HG02885 (cell line): ENCODE results near the gene KLHL26.

Experiments used
- ATAC-seq: cut with Tn5 transposase; IDR thresholded peaks from one replicate; pipeline ENCODE4 v1.9.1; 2021; ENCODE audit warnings: mild to moderate bottlenecking; ENCODE audit not compliant: unreplicated experiment, poor library complexity

Gene KLHL26

GRCh38 chr19:18612051-18612771 lies 24.6 kb upstream of the KLHL26 start:
- no peak for ATAC-seq

- ATAC-seq: no peak
These were observed 23.8 kb upstream of the KLHL26 start, which contains the start of gene TMEM59L for GRCh38 chr19:18612772-18613588. Gene TMEM59L (plus strand): TSS chr19:18612870. CDS start chr19:18612959, 89 bp downstream.

- no peak for ATAC-seq
These were observed 23.1 kb upstream of the KLHL26 start for GRCh38 chr19:18613589-18614234.

GRCh38 chr19:18616023-18616422 lies 20.8 kb upstream of the KLHL26 start:
- ATAC-seq: no peak

- ATAC-seq: no peak
These were observed 19.3 kb upstream of the KLHL26 start for GRCh38 chr19:18617562-18617961.

GRCh38 chr19:18618236-18618635 lies 18.6 kb upstream of the KLHL26 start:
- no peak for ATAC-seq

GRCh38 chr19:18620311-18620710 lies 16.5 kb upstream of the KLHL26 start:
- ATAC-seq: no peak

GRCh38 chr19:18620902-18621301 lies 15.9 kb upstream of the KLHL26 start:
- no peak for ATAC-seq

- no peak for ATAC-seq
These were observed 9.9 kb upstream of the KLHL26 start for GRCh38 chr19:18626906-18627305.

- ATAC-seq: no peak
These were observed 7.4 kb upstream of the KLHL26 start for GRCh38 chr19:18629166-18630088.

GRCh38 chr19:18633321-18633720 lies 3.5 kb upstream of the KLHL26 start:
- no peak for ATAC-seq

GRCh38 chr19:18634612-18635297 lies 2.1 kb upstream of the KLHL26 start:
- ATAC-seq: no peak

GRCh38 chr19:18635831-18636182 lies 1.0 kb upstream of the KLHL26 start:
- no peak for ATAC-seq

- peak; percentile 88 for ATAC-seq
These were observed 452 bp upstream of the KLHL26 start for GRCh38 chr19:18636183-18636968.

- ATAC-seq: no peak
These were observed 1.1 kb downstream of the KLHL26 start for GRCh38 chr19:18637673-18638630.

GRCh38 chr19:18639706-18640243 lies 2.9 kb downstream of the KLHL26 start:
- no peak for ATAC-seq
